ENCODE measurements around the gene ARHGAP10.

GRCh38 chr4:148022975-148023374 is 291.1 kb downstream of the ARHGAP10 start:
- no peak for TF ChIP-seq POLR2A (IDR thresholded peaks at IDR 0.05; ENCODE audit: low read length)
- no peak for TF ChIP-seq GATA1 (IDR thresholded peaks at IDR 0.05; ENCODE audit: low read depth, low read length)

All from erythroblast (primary cell).